UCSD-AML1 (cell line): ENCODE measurements around the gene SEC63.

Experiments used
- DNase-seq: peaks from one replicate; lab custom pipeline; 2025; ENCODE audit not compliant: unreplicated experiment; lab: John Stamatoyannopoulos, UW

Gene SEC63

GRCh38 chr6:107822176-107823046 is 135.6 kb downstream of the SEC63 start:
- DNase-seq: no peak

- DNase-seq: no peak
These were observed 136.4 kb downstream of the SEC63 start for GRCh38 chr6:107821591-107821990.

- no peak for DNase-seq
These were observed 137.4 kb downstream of the SEC63 start for GRCh38 chr6:107820338-107821261.

- DNase-seq: no peak
These were observed 138.1 kb downstream of the SEC63 start for GRCh38 chr6:107819964-107820337.

- no peak for DNase-seq
These were observed 138.8 kb downstream of the SEC63 start for GRCh38 chr6:107819217-107819616.

GRCh38 chr6:107818272-107818671 is 139.7 kb downstream of the SEC63 start:
- no peak for DNase-seq

- DNase-seq: no peak
These were observed 140.2 kb downstream of the SEC63 start for GRCh38 chr6:107817784-107818183.
